HepG2 (cell line): ENCODE results near the gene TH. TPM values are rescaled to one million over a fixed set of nuclear protein-coding genes. Genes with fewer than 3 reads are reported as not detected.

Experiments used
- NFE2L1 ChIP-seq: sonication (generic); formaldehyde crosslinking; IDR thresholded peaks from 2 replicates; pipeline ENCODE4 v1.4.0; 2020; ENCODE audit warnings: missing genetic modification reagents, mild to moderate bottlenecking, borderline replicate concordance
- NFE2L2 ChIP-seq: fragments of 150-350 bp; IDR thresholded peaks from 2 replicates; pipeline ENCODE4 v1.6.1; 2014; ENCODE audit warnings: low read length
- NR0B2 ChIP-seq: sonication (generic); formaldehyde crosslinking; IDR thresholded peaks from 2 replicates; pipeline ENCODE4 v1.4.0; 2020; ENCODE audit warnings: mild to moderate bottlenecking, missing genetic modification reagents
- ZFP36L1 ChIP-seq: sonication (generic); formaldehyde crosslinking; IDR thresholded peaks from 2 replicates; pipeline ENCODE4 v1.8.0; 2022; ENCODE audit warnings: mild to moderate bottlenecking, missing genetic modification reagents, moderate library complexity
- ZNF142 ChIP-seq: sonication (generic); formaldehyde crosslinking; IDR thresholded peaks from 2 replicates; pipeline ENCODE4 v1.4.0; 2020; ENCODE audit warnings: missing genetic modification reagents
- ZNF17 ChIP-seq: sonication (generic); formaldehyde crosslinking; IDR thresholded peaks from 2 replicates; pipeline ENCODE4 v1.5.0; 2020; ENCODE audit warnings: mild to moderate bottlenecking, missing genetic modification reagents
- ZNF343 ChIP-seq: sonication (generic); formaldehyde crosslinking; IDR thresholded peaks from 2 replicates; pipeline ENCODE4 v1.4.0; 2020; ENCODE audit warnings: mild to moderate bottlenecking, missing genetic modification reagents
- ZNF354B ChIP-seq: sonication (generic); formaldehyde crosslinking; IDR thresholded peaks from 2 replicates; pipeline ENCODE4 v1.8.0; 2022; ENCODE audit warnings: mild to moderate bottlenecking, missing genetic modification reagents
- ZNF460 ChIP-seq: sonication (generic); formaldehyde crosslinking; IDR thresholded peaks from 2 replicates; pipeline ENCODE4 v1.5.1; 2020; ENCODE audit warnings: missing genetic modification reagents, mild to moderate bottlenecking, borderline replicate concordance
- ZNF574 ChIP-seq: sonication (generic); formaldehyde crosslinking; IDR thresholded peaks from 2 replicates; pipeline ENCODE4 v1.4.0; 2020; ENCODE audit warnings: missing genetic modification reagents
- ZNF800 ChIP-seq: sonication (generic); formaldehyde crosslinking; IDR thresholded peaks from 2 replicates; pipeline ENCODE4 v1.4.0; 2020; ENCODE audit warnings: missing genetic modification reagents
- polyA plus RNA-seq, 8 experiments: library from polyadenylated mRNA; depleted of rRNA in 3 of 8; stranded (reverse) in 7 of 8; unstranded in 1 of 8; fragments of >200 nt; fragmentation: Illumina TruSeq in 4 of 8; extraction: Trizol in 4 of 8; gene quantifications; 2 replicates each; pipeline versions ENCODE4 v1.2.1 to v1.2.3, GENCODE V29; 2011 to 2016; ENCODE audit warnings: low read depth in 4 of 8, missing spikeins in 1 of 8, mixed read lengths in 1 of 8; ENCODE audit not compliant: insufficient read depth in 1 of 8
- total RNA-seq, 5 experiments: library from RNA; depleted of rRNA; stranded (reverse); fragments of >200 nt; fragmentation: Illumina TruSeq; extraction: Trizol; gene quantifications; 2 replicates each; pipeline ENCODE4 v1.2.3, GENCODE V29; 2016; ENCODE audit warnings: low read depth in 1 of 5
- TF ChIP-seq, protein P1 (sequence below): sonication (generic); formaldehyde crosslinking; conservative IDR thresholded peaks from 2 replicates; pipeline ENCODE4 v1.8.0; 2022; ENCODE audit warnings: missing genetic modification reagents
- TF ChIP-seq, protein P2 (sequence below): sonication (generic); formaldehyde crosslinking; IDR thresholded peaks from 2 replicates; pipeline ENCODE4 v1.8.0; 2022; ENCODE audit warnings: low read depth, missing genetic modification reagents

The TH gene
- total and polyA plus RNA-seq, 2 of the 13 experiments (the other 11 are each of a cell fraction or from before 2014, with no cell fraction given) = 0.36 TPM; not detected in 1

DNA sequence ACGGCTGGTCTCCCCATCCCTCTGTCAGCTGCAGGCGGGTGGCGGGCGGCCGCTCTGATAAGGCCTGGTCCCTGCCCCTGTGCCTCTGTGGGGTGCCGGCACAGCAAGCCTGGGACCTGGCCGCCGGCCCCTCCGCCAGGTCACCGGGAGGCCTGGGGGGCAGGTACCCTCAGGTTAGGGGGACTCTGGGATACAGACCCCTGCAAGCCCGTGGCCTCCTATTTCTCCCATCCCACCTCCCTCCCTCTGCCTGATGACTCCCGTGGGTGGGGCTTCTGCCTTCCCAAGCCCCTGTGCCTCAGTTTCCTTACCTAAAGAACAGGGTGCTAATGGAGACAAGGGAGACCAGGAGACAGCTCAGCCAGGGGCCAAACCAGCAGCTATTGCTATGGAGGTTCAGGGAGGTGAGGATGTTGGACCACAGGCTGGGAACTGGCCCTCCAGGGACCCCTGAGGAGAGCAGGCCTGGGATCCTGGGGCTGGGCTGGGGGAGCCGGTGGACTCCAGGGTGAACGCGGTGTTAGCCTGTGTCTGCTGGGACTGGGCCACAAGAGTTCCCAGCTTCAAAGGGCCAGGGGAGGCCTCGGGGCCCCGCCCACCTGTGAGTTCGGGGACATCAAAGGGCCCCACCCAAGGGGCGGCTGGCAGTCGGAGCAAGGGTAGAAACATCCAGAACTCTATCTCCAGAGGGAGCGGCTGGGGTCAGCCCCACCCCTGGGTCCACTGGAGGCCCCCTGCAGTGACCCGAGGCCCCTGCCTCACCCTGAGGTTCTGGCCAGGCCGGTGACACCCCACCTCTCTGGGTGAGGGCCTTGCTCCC lies 32.0 kb upstream of the TH start (continued):
- TF ChIP-seq, protein P1, sequence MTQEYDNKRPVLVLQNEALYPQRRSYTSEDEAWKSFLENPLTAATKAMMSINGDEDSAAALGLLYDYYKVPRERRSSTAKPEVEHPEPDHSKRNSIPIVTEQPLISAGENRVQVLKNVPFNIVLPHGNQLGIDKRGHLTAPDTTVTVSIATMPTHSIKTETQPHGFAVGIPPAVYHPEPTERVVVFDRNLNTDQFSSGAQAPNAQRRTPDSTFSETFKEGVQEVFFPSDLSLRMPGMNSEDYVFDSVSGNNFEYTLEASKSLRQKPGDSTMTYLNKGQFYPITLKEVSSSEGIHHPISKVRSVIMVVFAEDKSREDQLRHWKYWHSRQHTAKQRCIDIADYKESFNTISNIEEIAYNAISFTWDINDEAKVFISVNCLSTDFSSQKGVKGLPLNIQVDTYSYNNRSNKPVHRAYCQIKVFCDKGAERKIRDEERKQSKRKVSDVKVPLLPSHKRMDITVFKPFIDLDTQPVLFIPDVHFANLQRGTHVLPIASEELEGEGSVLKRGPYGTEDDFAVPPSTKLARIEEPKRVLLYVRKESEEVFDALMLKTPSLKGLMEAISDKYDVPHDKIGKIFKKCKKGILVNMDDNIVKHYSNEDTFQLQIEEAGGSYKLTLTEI (CRISPR knock-in tag) = no peak
- TF ChIP-seq ZNF800 (CRISPR knock-in tag) = no peak
- no peak for TF ChIP-seq ZNF17
- TF ChIP-seq ZNF460 = no peak
- no peak for TF ChIP-seq ZNF343
- TF ChIP-seq NFE2L1 (CRISPR knock-in tag) = no peak
- TF ChIP-seq ZNF574 (CRISPR knock-in tag) = no peak
- TF ChIP-seq ZFP36L1 (CRISPR knock-in tag) = no peak
- TF ChIP-seq, protein P2, sequence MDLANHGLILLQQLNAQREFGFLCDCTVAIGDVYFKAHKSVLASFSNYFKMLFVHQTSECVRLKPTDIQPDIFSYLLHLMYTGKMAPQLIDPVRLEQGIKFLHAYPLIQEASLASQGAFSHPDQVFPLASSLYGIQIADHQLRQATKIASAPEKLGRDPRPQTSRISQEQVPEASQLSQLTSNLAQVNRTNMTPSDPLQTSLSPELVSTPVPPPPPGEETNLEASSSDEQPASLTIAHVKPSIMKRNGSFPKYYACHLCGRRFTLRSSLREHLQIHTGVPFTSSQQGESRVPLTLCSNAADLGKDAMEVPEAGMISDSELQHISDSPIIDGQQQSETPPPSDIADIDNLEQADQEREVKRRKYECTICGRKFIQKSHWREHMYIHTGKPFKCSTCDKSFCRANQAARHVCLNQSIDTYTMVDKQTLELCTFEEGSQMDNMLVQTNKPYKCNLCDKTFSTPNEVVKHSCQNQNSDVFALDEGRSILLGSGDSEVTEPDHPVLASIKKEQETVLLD (CRISPR knock-in tag) = no peak
- TF ChIP-seq NFE2L2 = no peak
- TF ChIP-seq NR0B2 = no peak
- no peak for TF ChIP-seq ZNF354B (CRISPR knock-in tag)
- no peak for TF ChIP-seq ZNF142
